GM12873 (cell line): Measurements from ENCODE around the gene TRMT1.

Source experiments
- CTCF ChIP-seq: IDR thresholded peaks from 2 replicates; pipeline ENCODE4 v1.5.1; 2012; ENCODE audit warnings: low read depth, mild to moderate bottlenecking, moderate library complexity, low read length, control low read depth; ENCODE audit not compliant: insufficient read depth; ENCODE audit errors: missing control alignments

TRMT1 gene

DNA sequence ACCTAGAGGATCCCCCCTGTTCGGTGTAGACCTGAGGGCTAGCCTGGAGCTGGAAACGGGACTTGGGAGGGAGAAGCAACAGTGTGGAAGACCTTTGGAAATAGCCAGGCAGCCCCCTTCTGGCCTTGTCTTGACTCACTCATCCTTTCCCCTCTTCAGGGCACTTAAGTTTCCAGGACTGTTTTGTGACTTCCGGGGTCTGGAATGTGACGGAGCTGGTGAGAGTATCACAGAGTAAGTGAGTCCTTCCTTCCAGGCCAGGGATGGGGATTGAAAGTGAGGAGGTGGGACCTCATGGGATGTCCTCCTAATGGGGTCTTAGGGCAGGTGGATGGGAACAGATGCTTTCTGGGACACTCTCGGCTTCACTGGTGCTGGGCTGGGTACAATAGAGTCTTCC, 43.3 kb downstream of the TRMT1 start:
- TF ChIP-seq CTCF: no peak

DNA sequence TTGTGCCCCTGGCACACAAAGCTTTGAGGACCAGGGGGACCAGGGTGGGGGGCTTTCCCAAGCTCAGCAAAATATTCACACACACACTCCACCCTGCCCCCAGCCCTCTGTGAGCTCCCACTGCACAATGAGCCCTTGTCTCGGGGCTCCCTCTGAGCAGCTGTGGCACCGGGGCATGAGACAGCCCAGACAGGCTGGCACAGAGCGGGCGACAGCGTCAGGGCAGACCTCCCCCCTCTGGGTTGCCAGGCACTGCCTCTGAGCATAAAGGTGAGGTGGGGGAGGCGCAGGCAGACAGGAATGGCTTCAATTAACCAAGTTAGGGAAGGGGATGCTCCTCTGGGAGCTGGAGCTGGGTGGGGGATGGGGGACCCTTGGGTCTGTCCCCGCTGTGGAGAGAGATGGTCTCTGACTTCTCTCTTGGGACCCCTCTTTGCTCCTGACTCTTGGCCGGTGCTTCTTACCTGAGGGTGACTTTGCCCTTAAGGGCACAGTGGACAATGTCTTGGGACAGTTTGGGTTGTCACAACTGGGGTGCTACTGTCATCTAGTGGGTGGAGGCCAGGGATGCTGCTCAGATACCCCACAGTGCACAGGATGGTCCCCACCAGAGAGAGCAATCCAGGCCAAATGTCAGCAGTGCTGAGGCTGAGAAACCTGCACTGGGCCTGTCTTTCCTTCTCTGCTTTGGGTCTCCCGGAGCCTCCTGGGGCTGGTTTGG, 44.2 kb downstream of the TRMT1 start:
- TF ChIP-seq CTCF: no peak

DNA sequence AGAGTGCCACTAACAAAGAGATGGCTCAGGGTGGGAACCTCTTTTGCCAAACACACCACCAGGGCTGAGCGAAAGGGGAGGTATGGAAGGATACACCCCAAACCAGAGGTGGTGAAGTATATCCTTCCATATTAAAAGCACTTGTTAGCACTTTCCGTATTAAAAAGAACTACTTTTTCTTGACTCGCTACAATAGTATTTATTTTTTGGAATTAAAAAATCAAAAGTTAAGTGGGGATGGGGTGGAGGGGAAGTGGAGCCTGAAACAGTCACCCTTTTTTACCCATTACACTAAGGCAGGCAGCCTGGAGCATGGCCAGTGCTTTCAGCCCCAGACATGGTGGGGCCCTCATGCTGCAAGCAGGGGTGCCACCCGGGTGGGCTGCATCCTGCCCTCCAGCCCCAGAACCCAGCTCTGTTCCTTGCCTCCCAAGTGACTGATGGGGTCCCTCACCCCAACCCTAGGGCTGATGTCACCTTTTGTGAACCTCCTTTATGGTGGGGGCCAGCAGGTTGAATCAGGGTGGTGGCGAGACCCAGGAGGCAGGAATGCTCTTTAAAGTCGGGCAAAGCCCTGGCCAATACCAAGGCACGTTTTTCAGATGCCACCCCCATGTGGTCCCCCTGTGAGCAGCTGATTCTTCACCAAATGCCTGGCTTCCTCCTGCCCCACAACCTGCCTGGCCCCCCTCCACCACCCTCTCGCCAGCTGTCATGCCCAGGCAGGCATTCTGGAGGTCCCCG, 44.9 kb downstream of the TRMT1 start:
- TF ChIP-seq CTCF: no peak

- no peak for TF ChIP-seq CTCF
Measured at GRCh38 chr19:13070425-13071140, 46.0 kb downstream of the TRMT1 start.

DNA sequence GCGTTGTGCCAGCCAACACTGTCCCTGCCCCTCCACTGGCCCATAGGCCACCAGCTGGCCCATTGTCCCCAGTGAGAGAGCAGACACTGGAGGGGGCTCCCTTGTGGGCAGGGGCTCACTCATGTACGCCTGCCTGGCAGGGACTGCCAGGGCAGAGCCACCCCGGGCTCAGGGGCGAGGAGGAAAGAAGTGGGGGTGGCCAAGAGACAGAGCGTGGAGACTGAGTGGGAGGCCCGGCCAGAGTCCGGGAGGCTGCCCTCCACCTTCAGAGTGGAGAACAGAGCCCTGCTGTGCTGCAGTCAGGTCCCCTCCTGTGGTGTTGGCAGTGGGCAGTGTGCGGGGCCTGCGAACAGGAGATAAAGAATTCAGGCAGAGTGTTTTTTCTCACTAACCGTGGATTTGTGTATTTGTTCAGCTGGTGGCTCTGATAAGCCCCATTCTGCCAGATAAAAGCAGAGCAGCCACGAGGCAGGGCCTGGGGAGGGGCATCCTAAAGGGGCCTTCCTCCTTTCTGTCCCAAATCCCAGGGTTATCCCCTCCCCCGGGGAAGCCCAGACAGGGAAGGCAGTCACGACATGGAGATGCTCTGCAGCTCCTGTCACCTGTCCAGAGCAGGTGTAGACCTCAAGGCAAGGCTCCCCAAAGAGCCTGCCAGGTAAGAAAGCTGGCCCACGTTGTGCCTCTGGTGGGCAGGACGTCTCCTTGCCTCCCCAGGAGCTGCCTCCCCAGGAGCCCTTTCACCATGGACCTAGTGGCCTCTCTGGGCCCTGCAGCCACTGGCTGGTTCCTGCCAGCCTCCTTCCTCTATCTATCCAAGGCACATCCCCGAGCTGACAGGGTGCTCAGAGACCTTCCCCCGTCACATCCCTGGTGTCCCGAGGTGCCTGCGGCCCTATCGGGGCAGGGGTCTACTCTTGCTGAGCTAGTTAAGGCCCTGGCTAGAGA, 46.9 kb downstream of the TRMT1 start:
- no peak for TF ChIP-seq CTCF

DNA sequence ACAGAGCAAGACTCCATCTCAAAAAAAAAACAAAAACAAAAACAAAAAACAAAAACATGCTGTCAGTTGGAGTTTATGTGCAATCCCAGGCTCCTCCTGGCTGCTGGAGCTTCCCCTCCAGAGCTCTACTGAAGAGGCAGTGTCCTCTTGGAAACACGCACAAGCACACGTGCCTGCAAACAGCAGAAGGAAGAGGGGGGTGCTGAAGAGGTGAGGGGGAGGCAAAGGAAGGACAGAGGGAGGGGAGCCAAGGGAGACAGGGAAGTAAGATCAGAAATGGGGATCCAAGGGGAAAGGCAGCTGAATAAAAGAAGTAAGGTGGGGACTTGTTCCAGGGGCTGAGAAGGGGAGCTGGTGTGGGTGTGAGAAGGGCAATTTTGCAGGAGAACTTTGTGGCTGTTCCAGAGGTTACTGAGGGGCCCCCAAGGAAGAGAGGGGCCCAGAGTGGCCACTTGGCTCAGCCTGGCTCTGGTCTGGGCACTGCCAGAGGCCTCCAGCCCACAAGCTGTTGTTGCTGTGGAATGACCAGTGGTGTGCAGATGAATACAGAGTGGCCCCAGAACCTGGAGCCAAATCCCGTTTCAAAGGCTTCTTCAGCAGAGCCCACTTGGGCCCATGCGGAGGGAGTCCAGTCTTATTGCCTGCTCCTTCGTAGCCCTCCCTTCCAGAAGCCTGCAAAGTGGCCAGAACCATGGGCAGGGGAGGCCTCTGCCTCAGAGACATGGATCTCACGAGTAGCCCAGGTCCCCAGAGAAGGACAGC, 48.3 kb downstream of the TRMT1 start:
- no peak for TF ChIP-seq CTCF
